ENCODE data around the gene DTD2.
"Not testable (repeated sequence)": the region's sequence is repeated elsewhere in the genome, so short reads cannot be mapped to it uniquely, and the experiment has no call there.

The DTD2 gene

GRCh38 chr14:31441273-31442111 is 15.8 kb downstream of the DTD2 start:
- DNase-seq (ENCODE audit: low read depth in 2 of 2) = no peak

GRCh38 chr14:31440280-31440679 is 17.0 kb downstream of the DTD2 start:
- no peak for DNase-seq (ENCODE audit: low read depth in 2 of 2)

GRCh38 chr14:31439561-31439960 is 17.7 kb downstream of the DTD2 start:
- no peak for DNase-seq (ENCODE audit: low read depth in 2 of 2)

GRCh38 chr14:31437045-31437691 is 20.1 kb downstream of the DTD2 start:
- DNase-seq (ENCODE audit: low read depth in 2 of 2) = not testable (repeated sequence)

- no peak for DNase-seq (ENCODE audit: low read depth in 2 of 2)
These were observed 22.0 kb downstream of the DTD2 start for GRCh38 chr14:31435276-31435675.

- no peak for DNase-seq (ENCODE audit: low read depth in 2 of 2)
These were observed 26.6 kb downstream of the DTD2 start for GRCh38 chr14:31430634-31431264.

- no peak for DNase-seq (ENCODE audit: low read depth in 2 of 2)
These were observed 27.5 kb downstream of the DTD2 start for GRCh38 chr14:31429791-31430190.

- DNase-seq (ENCODE audit: low read depth in 2 of 2) = no peak
These were observed 29.3 kb downstream of the DTD2 start for GRCh38 chr14:31428011-31428410.

GRCh38 chr14:31426663-31427062 is 30.6 kb downstream of the DTD2 start:
- no peak for DNase-seq (ENCODE audit: low read depth in 2 of 2)

- DNase-seq (ENCODE audit: low read depth in 2 of 2) = no peak
These were observed 31.4 kb downstream of the DTD2 start for GRCh38 chr14:31425905-31426304.

- DNase-seq (ENCODE audit: low read depth in 2 of 2) = no peak
These were observed 36.1 kb downstream of the DTD2 start for GRCh38 chr14:31421200-31421599.

- DNase-seq (ENCODE audit: low read depth in 2 of 2) = peak; percentile 76 to 86
These were observed 36.8 kb downstream of the DTD2 start, which contains the start of gene HEATR5A for GRCh38 chr14:31420319-31421111. Gene HEATR5A (minus strand): TSS chr14:31420550. CDS start chr14:31402975, 17,575 bp downstream.

GRCh38 chr14:31419967-31420318 is 37.4 kb downstream of the DTD2 start:
- DNase-seq (ENCODE audit: low read depth in 2 of 2) = no peak

GRCh38 chr14:31419179-31419966 is 37.9 kb downstream of the DTD2 start:
- no peak for DNase-seq (ENCODE audit: low read depth in 2 of 2)

- no peak for DNase-seq (ENCODE audit: low read depth in 2 of 2)
These were observed 38.9 kb downstream of the DTD2 start for GRCh38 chr14:31418440-31418839.

- DNase-seq (ENCODE audit: low read depth in 2 of 2) = no peak
These were observed 43.0 kb downstream of the DTD2 start for GRCh38 chr14:31414190-31414833.

GRCh38 chr14:31411218-31411727 is 46.0 kb downstream of the DTD2 start:
- DNase-seq (ENCODE audit: low read depth in 2 of 2) = no peak

GRCh38 chr14:31410048-31410650 is 47.2 kb downstream of the DTD2 start:
- no peak for DNase-seq (ENCODE audit: low read depth in 2 of 2)

- no peak for DNase-seq (ENCODE audit: low read depth in 2 of 2)
These were observed 48.9 kb downstream of the DTD2 start for GRCh38 chr14:31408421-31408820.

All from activated CD8-positive, alpha-beta memory T cell treated with anti-CD3 and anti-CD28 coated beads for 4 hours (primary cell).